ENCODE data around the gene AP2M1. TPM values are rescaled to one million over a fixed set of nuclear protein-coding genes. Genes with fewer than 3 reads are reported as not detected.

AP2M1 gene
- total and polyA plus RNA-seq, 10 of the 15 experiments (the other 5 are each of a cell fraction or from before 2014, with no cell fraction given): 65.6 to 356 (median 161) TPM

DNA sequence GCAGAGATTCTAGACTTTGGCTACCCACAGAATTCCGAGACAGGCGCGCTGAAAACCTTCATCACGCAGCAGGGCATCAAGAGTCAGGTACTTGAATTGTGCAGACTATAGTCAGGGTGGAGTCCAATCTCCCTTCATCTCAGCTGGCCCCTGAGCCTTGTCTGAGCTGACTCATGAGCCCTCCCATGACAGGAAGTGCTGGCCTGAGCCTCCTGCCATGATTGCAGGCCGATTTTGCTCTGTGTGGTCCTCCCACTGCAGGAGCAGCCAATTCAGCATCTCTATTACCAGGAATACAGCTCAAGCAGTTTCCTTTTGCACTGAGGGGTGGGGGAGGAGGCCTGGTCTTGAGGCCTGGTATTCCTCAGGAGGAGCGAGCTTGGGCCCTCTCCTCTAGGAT lies 5.5 kb downstream of the AP2M1 start:
- intact Hi-C loops (cut with micrococcal nuclease; ENCODE audit: unreplicated experiment): no loop called here
- in situ Hi-C loops (cut with MboI): no loop called here
- no peak for ATAC-seq
- SMC1A ChIA-PET (ENCODE audit: uncharacterized antibody, unreplicated experiment): interaction anchor here (0.7 kb wide), 1 partner anchor 22 kb away, joined by 3 read pairs; no protein-coding TSS in a partner anchor
- Histone ChIP-seq H3K27me3 (replicated peaks in 1 of 2; ENCODE audit: control insufficient read depth in 2 of 2, insufficient read depth in 2 of 2, low read length in 1 of 2) (no peaks in the 10 kb centered on the region), H3K9me3 (replicated peaks; ENCODE audit: control insufficient read depth, insufficient read depth, low read length) (no peaks in the 10 kb centered on the region), H3K9ac (ENCODE audit: control insufficient read depth, insufficient read depth, low read length) (no peak overlapping the region), H3K36me3 (ENCODE audit: control insufficient read depth in 2 of 2, insufficient read depth in 2 of 2, low read length in 1 of 2) (peaks cover 19 to 38% of the 10 kb centered on the region in 2 experiments), H3K4me3 (no peak overlapping the region), H2AFZ (ENCODE audit: control insufficient read depth, low read depth, low read length) (no peak overlapping the region), H4K20me1 (ENCODE audit: control insufficient read depth, insufficient read depth) (no peaks in the 10 kb centered on the region), H3K4me2 (ENCODE audit: control insufficient read depth, insufficient read depth) (no peak overlapping the region), H3K4me1 (ENCODE audit: control insufficient read depth, insufficient read depth, low read length) (peaks cover 9% of the 10 kb centered on the region), H3K27ac (ENCODE audit: control insufficient read depth, insufficient read depth) (no peak overlapping the region), H3K79me2 (ENCODE audit: control insufficient read depth, insufficient read depth, low read length) (peaks cover 26% of the 10 kb centered on the region)
- DNase-seq (ENCODE audit: low read depth, low spot score): no peak
- FAIRE-seq: no peak
- CTCF ChIA-PET: no interaction called here
- WGBS (ENCODE audit: insufficient coverage, insufficient replicate concordance, low lambda C conversion rate, missing lambda C conversion rate): 96% methylated on average over 6 of the region's 6 CpGs
- no TSS peak for BruUV-seq (replicated peaks)
- POLR2A ChIA-PET: interaction anchor here (0.5 to 1.3 kb wide), 3 partner anchors 23 to 180 kb away, joined by 3 to 4 read pairs (median 4); no protein-coding TSS in a partner anchor
- RAD21 ChIA-PET (ENCODE audit: unreplicated experiment): no interaction called here
- no peak for TF ChIP-seq KAT2A (conservative IDR thresholded peaks at IDR 0.05; ENCODE audit: control insufficient read depth, low read depth, low read length)
- TF ChIP-seq CEBPZ (IDR thresholded peaks at IDR 0.05; ENCODE audit: low read depth, low read length): no peak
- TF ChIP-seq MTA2 (IDR thresholded peaks at IDR 0.05; ENCODE audit: low read depth): no peak
- TF ChIP-seq RCOR1 (conservative IDR thresholded peaks at IDR 0.05; ENCODE audit: low read depth, low read length): no peak
- TF ChIP-seq REST (IDR thresholded peaks at IDR 0.05; ENCODE audit: low read depth, low read length): no peak
- no peak for TF ChIP-seq CBFB (IDR thresholded peaks at IDR 0.05; ENCODE audit: low read depth)
- TF ChIP-seq EED (IDR thresholded peaks at IDR 0.05; ENCODE audit: low read depth): no peak
- TF ChIP-seq BACH1 (IDR thresholded peaks at IDR 0.05; ENCODE audit: borderline replicate concordance): no peak
- TF ChIP-seq, protein P1, sequence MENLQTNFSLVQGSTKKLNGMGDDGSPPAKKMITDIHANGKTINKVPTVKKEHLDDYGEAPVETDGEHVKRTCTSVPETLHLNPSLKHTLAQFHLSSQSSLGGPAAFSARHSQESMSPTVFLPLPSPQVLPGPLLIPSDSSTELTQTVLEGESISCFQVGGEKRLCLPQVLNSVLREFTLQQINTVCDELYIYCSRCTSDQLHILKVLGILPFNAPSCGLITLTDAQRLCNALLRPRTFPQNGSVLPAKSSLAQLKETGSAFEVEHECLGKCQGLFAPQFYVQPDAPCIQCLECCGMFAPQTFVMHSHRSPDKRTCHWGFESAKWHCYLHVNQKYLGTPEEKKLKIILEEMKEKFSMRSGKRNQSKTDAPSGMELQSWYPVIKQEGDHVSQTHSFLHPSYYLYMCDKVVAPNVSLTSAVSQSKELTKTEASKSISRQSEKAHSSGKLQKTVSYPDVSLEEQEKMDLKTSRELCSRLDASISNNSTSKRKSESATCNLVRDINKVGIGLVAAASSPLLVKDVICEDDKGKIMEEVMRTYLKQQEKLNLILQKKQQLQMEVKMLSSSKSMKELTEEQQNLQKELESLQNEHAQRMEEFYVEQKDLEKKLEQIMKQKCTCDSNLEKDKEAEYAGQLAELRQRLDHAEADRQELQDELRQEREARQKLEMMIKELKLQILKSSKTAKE (IDR thresholded peaks at IDR 0.05; ENCODE audit: low read depth, poor library complexity, severe bottlenecking): no peak
- no peak for TF ChIP-seq SPI1 (IDR thresholded peaks at IDR 0.05; ENCODE audit: borderline replicate concordance, insufficient read depth, low read depth, low read length)
- TF ChIP-seq ZNF687 (IDR thresholded peaks at IDR 0.05): no peak

Data from GM12878 (cell line).